Right lobe of liver (tissue), 6 donors: Measurements from ENCODE around the gene CLDND2. TPM values are rescaled to one million over a fixed set of nuclear protein-coding genes. Genes with fewer than 3 reads are reported as not detected.
"Not testable (repeated sequence)": the region's sequence is repeated elsewhere in the genome, so short reads cannot be mapped to it uniquely, and the experiment has no call there.

Source experiments
- ATAC-seq, 4 donors: fragments of 200-7000 bp; cut with Tn5 transposase; one replicate each; pipeline ENCODE4 v1.9.1; 2020; ENCODE audit warnings: mild to moderate bottlenecking in 4 of 4, moderate library complexity in 4 of 4
- DNase-seq, 3 donors: peaks; one replicate each; pipeline ENCODE4 v3.0.0-alpha.2; 2020
- H3K27ac ChIP-seq, 3 donors: fragments of 200-600 bp; one replicate each; pipeline ENCODE4 v1.8.0; 2022
- H3K27me3 ChIP-seq, 2 donors: fragments of 200-600 bp; one replicate each; pipeline ENCODE4 v1.8.0; 2022
- H3K36me3 ChIP-seq, 4 donors: fragments of 200-600 bp; sonication (generic) in 1 of 4; one replicate each; pipeline versions ENCODE4 v1.5.1 to v1.8.0; 2017 to 2022; ENCODE audit warnings: control low read depth in 1 of 4
- H3K4me1 ChIP-seq, 4 donors: fragments of 200-600 bp; sonication (generic) in 1 of 4; one replicate each; pipeline versions ENCODE4 v1.5.1 to v1.8.0; 2017 to 2022; ENCODE audit warnings: control low read depth in 1 of 4
- H3K4me3 ChIP-seq, 3 donors: fragments of 200-600 bp; one replicate each; pipeline ENCODE4 v1.8.0; 2022
- H3K9me3 ChIP-seq, 4 donors: fragments of 200-600 bp; sonication (generic) in 1 of 4; one replicate each; pipeline versions ENCODE4 v1.5.1 to v1.8.0; 2017 to 2022; ENCODE audit warnings: control low read depth in 1 of 4
- POLR2A ChIP-seq: fragments of 450-650 bp; IDR thresholded peaks from one replicate; pipeline ENCODE4 v1.6.1; 2017; ENCODE audit warnings: antibody characterized with exemption, mild to moderate bottlenecking
- WGBS: methylation state at CpG from one replicate; pipeline ENCODE4 v1.1.6; 2018; ENCODE audit warnings: low coverage, low lambda C conversion rate; ENCODE audit not compliant: insufficient coverage; ENCODE audit errors: missing lambda C conversion rate; 5-methylcytosine and 5-hydroxymethylcytosine counted together
- intact Hi-C, 2 donors: fragments of 100-400 bp; cut with DNase I; formaldehyde crosslinking; loops; one replicate each; pipeline versions ENCODE4 v1.11.2 to v1.14.1; 2022
- total RNA-seq, 6 experiments: library from RNA; depleted of rRNA in 2 of 6; stranded (reverse); fragments of >200 nt in 2 of 6; fragmentation: NEBNext Ultra II Directional in 3 of 6; extraction: Animal tissue kit (Norgen Biotek cat#: 25700) in 3 of 6; gene quantifications; one replicate each; pipeline versions ENCODE4 v1.1.0 to v1.2.4, GENCODE V29; 2016 to 2023
- TF ChIP-seq, protein P1 (sequence below), 4 donors: fragments of 200-600 bp in 3 of 4; fragments of 450-650 bp in 1 of 4; IDR thresholded peaks; one replicate each; pipeline versions ENCODE4 v1.5.1 to v1.8.0; 2016 to 2022; ENCODE audit warnings: antibody characterized with exemption in 4 of 4, mild to moderate bottlenecking in 2 of 4
- donor health status: DM: no; HTN: yes; CAD: no.
- donor health status: DM: no; HTN: no; CAD: no.
- donor health status: DM: no; HTN: no; CAD: no.
- donor health status: DM: no; HTN: yes; CAD: no.
- donor health status: DM: no; HTN: yes; CAD: no.

Gene CLDND2
- total RNA-seq, 6 experiments from 2014 or later: 1.00 to 1.2 TPM; not detected in 4

DNA sequence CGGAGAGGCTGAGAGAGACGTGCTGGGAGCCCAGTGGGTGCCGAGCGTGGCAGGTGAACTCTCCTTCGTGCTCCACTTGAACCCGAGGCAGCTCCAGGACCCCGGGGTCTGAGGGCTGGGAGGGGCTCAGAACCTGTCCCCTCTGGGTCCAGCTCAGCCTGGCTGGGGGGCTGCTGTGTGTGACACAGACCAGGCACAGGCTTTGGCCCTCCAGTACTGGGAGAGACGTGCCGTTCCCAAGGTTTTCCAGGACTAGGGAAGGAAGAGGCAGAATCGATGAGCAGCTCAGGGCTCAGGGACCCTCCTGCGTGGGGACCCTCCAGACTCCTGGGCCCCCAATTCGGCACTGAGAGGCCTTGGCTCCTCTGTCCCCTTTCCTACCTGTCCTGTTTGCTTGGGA, 46.4 kb upstream of the CLDND2 start:
- WGBS: 57% methylated on average over 4 of the region's 12 CpGs
- ATAC-seq (no peak), DNase-seq (no peak)

DNA sequence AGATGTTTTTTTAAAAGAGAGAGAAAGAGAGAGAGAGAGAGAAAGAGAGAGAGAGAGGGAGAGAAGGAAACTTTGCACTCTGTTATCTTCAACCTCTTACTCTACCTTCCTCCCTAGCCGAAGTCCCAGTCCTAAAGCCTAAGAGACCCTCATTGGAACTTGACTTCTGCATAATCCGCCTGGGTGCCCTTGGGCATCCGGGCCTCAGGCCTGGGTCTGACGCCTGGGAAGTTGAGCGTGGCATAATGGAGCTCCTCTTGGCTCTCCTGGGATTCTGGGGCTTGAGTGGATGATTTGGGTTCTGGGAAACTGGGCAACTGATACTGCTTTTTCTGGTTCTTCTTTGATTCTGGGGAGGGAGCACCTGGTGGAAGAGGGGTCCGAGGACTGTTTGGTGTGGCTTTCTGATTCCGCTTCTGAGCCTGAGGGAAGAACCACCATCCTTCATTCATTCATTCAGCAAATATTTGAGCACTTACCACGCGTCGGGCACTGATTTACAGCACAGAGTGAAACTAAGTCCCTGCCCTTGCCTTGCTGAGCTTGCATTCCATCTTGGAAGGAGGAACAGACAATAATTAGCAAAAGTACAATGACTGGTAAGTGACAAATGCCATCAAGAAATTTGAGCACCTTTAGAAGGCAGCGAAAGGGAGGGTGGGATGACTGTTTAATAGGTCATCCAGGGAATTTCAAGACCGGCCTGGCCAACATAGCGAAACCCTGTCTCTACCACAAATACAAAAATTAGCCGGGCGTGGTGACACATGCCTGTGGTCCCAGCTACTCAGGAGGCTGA, 42.3 kb upstream of the CLDND2 start:
- TF ChIP-seq, protein P1, sequence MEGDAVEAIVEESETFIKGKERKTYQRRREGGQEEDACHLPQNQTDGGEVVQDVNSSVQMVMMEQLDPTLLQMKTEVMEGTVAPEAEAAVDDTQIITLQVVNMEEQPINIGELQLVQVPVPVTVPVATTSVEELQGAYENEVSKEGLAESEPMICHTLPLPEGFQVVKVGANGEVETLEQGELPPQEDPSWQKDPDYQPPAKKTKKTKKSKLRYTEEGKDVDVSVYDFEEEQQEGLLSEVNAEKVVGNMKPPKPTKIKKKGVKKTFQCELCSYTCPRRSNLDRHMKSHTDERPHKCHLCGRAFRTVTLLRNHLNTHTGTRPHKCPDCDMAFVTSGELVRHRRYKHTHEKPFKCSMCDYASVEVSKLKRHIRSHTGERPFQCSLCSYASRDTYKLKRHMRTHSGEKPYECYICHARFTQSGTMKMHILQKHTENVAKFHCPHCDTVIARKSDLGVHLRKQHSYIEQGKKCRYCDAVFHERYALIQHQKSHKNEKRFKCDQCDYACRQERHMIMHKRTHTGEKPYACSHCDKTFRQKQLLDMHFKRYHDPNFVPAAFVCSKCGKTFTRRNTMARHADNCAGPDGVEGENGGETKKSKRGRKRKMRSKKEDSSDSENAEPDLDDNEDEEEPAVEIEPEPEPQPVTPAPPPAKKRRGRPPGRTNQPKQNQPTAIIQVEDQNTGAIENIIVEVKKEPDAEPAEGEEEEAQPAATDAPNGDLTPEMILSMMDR (IDR thresholded peaks at IDR 0.05): no peak
- no peak for TF ChIP-seq POLR2A
- Histone ChIP-seq H3K27me3 (no peaks in the 10 kb centered on the region), H3K36me3 (no peaks in the 10 kb centered on the region), H3K27ac (no peak overlapping the region), H3K4me3 (no peak overlapping the region), H3K9me3 (no peaks in the 10 kb centered on the region), H3K4me1 (no peaks in the 10 kb centered on the region)
- DNase-seq (no peak), ATAC-seq (no peak)
- intact Hi-C loops: loop anchor here in 1 of 2 donors (10.0 kb wide), 1 partner anchor 86 kb away; no protein-coding TSS in a partner anchor
- 84% methylated on average over 11 of the region's 15 CpGs for WGBS

More for the DNA sequence above, 46.4 kb upstream of the CLDND2 start:
- Histone ChIP-seq H3K4me1 (no peaks in the 10 kb centered on the region), H3K9me3 (no peaks in the 10 kb centered on the region), H3K36me3 (no peaks in the 10 kb centered on the region), H3K4me3 (no peak overlapping the region), H3K27me3 (no peaks in the 10 kb centered on the region), H3K27ac (no peak overlapping the region)
- intact Hi-C loops: loop anchor here in 1 of 2 donors (10.0 kb wide), 1 partner anchor 90 kb away; no protein-coding TSS in a partner anchor
- TF ChIP-seq, protein P1 (IDR thresholded peaks at IDR 0.05): no peak
- TF ChIP-seq POLR2A: no peak

GRCh38 chr19:51407511-51408131, 38.8 kb upstream of the CLDND2 start:
- H3K27ac ChIP-seq: no peak overlapping the region

DNA sequence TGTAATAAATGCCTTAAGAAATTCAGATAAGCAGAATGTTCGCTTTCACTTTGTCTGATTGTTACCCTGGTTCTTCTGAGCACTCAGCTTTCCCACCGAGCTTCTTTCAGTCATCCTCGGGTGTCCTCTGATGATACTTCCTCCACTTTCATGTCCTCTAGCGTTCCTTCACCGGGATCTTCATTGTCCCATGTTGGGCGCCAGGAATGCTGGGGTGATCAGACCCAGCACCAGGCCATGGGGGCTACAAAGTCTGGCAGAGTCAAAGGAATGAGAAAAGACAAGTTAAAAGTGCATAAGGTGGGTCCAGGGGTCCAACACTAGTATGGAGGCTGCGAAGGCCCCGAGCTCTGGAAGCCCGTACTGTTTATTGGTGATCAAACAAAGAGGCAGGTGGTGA, 33.3 kb upstream of the CLDND2 start:
- no peak for ATAC-seq
- Histone ChIP-seq H3K36me3 (no peaks in the 10 kb centered on the region), H3K4me1 (no peaks in the 10 kb centered on the region), H3K4me3 (no peak overlapping the region), H3K9me3 (no peaks in the 10 kb centered on the region), H3K27ac (no peak overlapping the region), H3K27me3 (no peaks in the 10 kb centered on the region)
- no peak for DNase-seq
- intact Hi-C loops: no loop called here
- TF ChIP-seq, protein P1 (IDR thresholded peaks at IDR 0.05): no peak
- TF ChIP-seq POLR2A: no peak
- 91% methylated on average over 9 of the region's 9 CpGs for WGBS

More at GRCh38 chr19:51407511-51408131, 38.8 kb upstream of the CLDND2 start:
- intact Hi-C loops: loop anchor here in 1 of 2 donors (5.0 kb wide), 1 partner anchor 70 kb away; no protein-coding TSS in a partner anchor
- no peak for TF ChIP-seq POLR2A
- TF ChIP-seq, protein P1 (IDR thresholded peaks at IDR 0.05): peak; percentile 51 to 66 (median 56)
- H3K27me3 ChIP-seq: no peaks in the 10 kb centered on the region
- H3K4me1 ChIP-seq: no peaks in the 10 kb centered on the region
- WGBS: 9% methylated on average over 6 of the region's 6 CpGs
- DNase-seq: no peak
- H3K4me3 ChIP-seq: no peak overlapping the region
- no peaks in the 10 kb centered on the region for H3K9me3 ChIP-seq
- ATAC-seq: peak; percentile 80 to 93 (median 86)
- no peaks in the 10 kb centered on the region for H3K36me3 ChIP-seq

GRCh38 chr19:51399936-51400335, 31.1 kb upstream of the CLDND2 start:
- H3K27ac ChIP-seq, H3K36me3 ChIP-seq, H3K27me3 ChIP-seq, H3K4me3 ChIP-seq, intact Hi-C loops, H3K4me1 ChIP-seq, ATAC-seq, H3K9me3 ChIP-seq, DNase-seq: not testable (repeated sequence)
- WGBS: 69% methylated on average over 6 of the region's 7 CpGs
